ENCODE results near the gene TKT. TPM values are rescaled to one million over a fixed set of nuclear protein-coding genes. Genes with fewer than 3 reads are reported as not detected.

Gene TKT
- total and polyA plus RNA-seq, 2 of the 8 experiments (the other 6 are each of a cell fraction or from before 2014, with no cell fraction given), result 418 to 986 TPM

GRCh38 chr3:53189276-53189675 is 66.5 kb downstream of the TKT start:
- POLR2A ChIA-PET (ENCODE audit: partially characterized antibody), result no interaction called here
- Histone ChIP-seq H3K36me3 (ENCODE audit: control insufficient read depth in 2 of 4, insufficient read depth in 4 of 4, low read length in 3 of 4) (peaks cover 0 to 3% (median 0%) of the 10 kb centered on the region in 4 experiments; a peak in 2 of 8 replicates), H3K4ac (replicated peaks; ENCODE audit: insufficient read length, low read depth, low read length) (no peak overlapping the region), H4K20me1 (replicated peaks in 1 of 2; ENCODE audit: control insufficient read depth in 1 of 2, insufficient read depth in 2 of 2, low read length in 2 of 2) (no peaks in the 10 kb centered on the region), H2AK5ac (ENCODE audit: low read depth, low read length) (no peak overlapping the region), H3K9ac (replicated peaks in 1 of 4; ENCODE audit: extremely low read depth in 1 of 4, low read depth in 3 of 4, low read length in 3 of 4) (no peak overlapping the region), H4K8ac (ENCODE audit: extremely low read depth, insufficient read depth, low read length) (no peak overlapping the region), H3K79me2 (ENCODE audit: control insufficient read depth in 1 of 2, insufficient read depth in 2 of 2, low read length in 2 of 2) (no peaks in the 10 kb centered on the region), H3K4me3 (ENCODE audit: extremely low read depth in 1 of 4, insufficient read depth in 2 of 4, low read depth in 3 of 4, low read length in 4 of 4) (no peak overlapping the region), H3K23me2 (ENCODE audit: low read depth, low read length) (no peaks in the 10 kb centered on the region), H2BK5ac (ENCODE audit: low read depth, low read length) (no peak overlapping the region), H2AFZ (ENCODE audit: low read length) (no peak overlapping the region), H3K23ac (ENCODE audit: insufficient read length) (no peak overlapping the region), H2BK120ac (replicated peaks; ENCODE audit: low read depth, low read length) (no peak overlapping the region), H3K27ac (ENCODE audit: low read depth, low read length) (no peak overlapping the region), H3K27me3 (replicated peaks in 1 of 4; ENCODE audit: control insufficient read depth in 3 of 4, extremely low read depth in 1 of 4, insufficient read depth in 3 of 4, low read length in 3 of 4) (no peaks in the 10 kb centered on the region), H3K4me2 (ENCODE audit: insufficient read depth in 1 of 2, low read depth in 2 of 2, low read length in 2 of 2) (no peak overlapping the region), H4K91ac (replicated peaks; ENCODE audit: insufficient read length, low read length) (no peak overlapping the region), H2BK15ac (ENCODE audit: low read length) (no peak overlapping the region), H3K18ac (ENCODE audit: extremely low read depth, low read length) (no peak overlapping the region), H4K5ac (ENCODE audit: insufficient read length, low read depth, low read length) (no peak overlapping the region), H2BK12ac (ENCODE audit: low read depth, low read length) (no peak overlapping the region), H2BK20ac (ENCODE audit: low read length) (no peak overlapping the region), H3K4me1 (replicated peaks in 1 of 4; ENCODE audit: control insufficient read depth in 3 of 4, insufficient read depth in 4 of 4, low read length in 3 of 4) (peaks cover 0 to 8% (median 6%) of the 10 kb centered on the region in 4 experiments; a peak in 5 of 7 replicates), H3K9me3 (ENCODE audit: insufficient read depth in 2 of 2, low read depth in 1 of 2, low read length in 1 of 2) (no peaks in the 10 kb centered on the region), H3K14ac (ENCODE audit: insufficient read length) (no peak overlapping the region), H3K79me1 (ENCODE audit: low read depth, low read length) (no peaks in the 10 kb centered on the region), H3K56ac (replicated peaks; ENCODE audit: insufficient read length, low read depth, low read length) (no peak overlapping the region)
- FAIRE-seq, result no peak
- WGBS, 2 experiments (ENCODE audit: extremely low coverage in 1 of 2, insufficient coverage in 1 of 2, insufficient read length in 1 of 2, insufficient replicate concordance in 2 of 2, low coverage in 1 of 2, low lambda C conversion rate in 2 of 2, missing lambda C conversion rate in 1 of 2), result 81% methylated on average over 2 of the region's 3 CpGs; no CpG with 5 or more reads in 1 of the 2 experiments
- CTCF ChIA-PET (ENCODE audit: partially characterized antibody), result interaction anchor here (1.0 to 2.8 kb wide), 6 partner anchors 10 to 77 kb away, joined by 3 to 14 read pairs (median 4); partner anchors contain the start of gene RFT1
- DNase-seq (ENCODE audit: low read depth in 1 of 2, low spot score in 2 of 2), result no peak
- TF ChIP-seq ASH2L (IDR thresholded peaks at IDR 0.05; ENCODE audit: low read length) (no peak), SAP30 (IDR thresholded peaks at IDR 0.05; ENCODE audit: insufficient read depth, insufficient replicate concordance, low read length) (no peak), JUND (IDR thresholded peaks at IDR 0.05; ENCODE audit: low read length) (no peak), POLR2A (IDR thresholded peaks at IDR 0.05; ENCODE audit: control extremely low read depth in 1 of 2, low read depth in 2 of 2, low read length in 2 of 2) (no peak), MAX (IDR thresholded peaks at IDR 0.05) (no peak), RAD21 (IDR thresholded peaks at IDR 0.05 in 1 of 2, conservative IDR thresholded peaks at IDR 0.05 in 1 of 2; ENCODE audit: low read depth in 2 of 2, low read length in 2 of 2) (no peak), USF2 (IDR thresholded peaks at IDR 0.05; ENCODE audit: low read length) (no peak), TCF12 (IDR thresholded peaks at IDR 0.05; ENCODE audit: low read depth, low read length) (no peak), RBBP5 (IDR thresholded peaks at IDR 0.05; ENCODE audit: borderline replicate concordance, low read depth, low read length) (no peak), CHD1 (IDR thresholded peaks at IDR 0.05; ENCODE audit: low read depth, low read length) (no peak), JUN (IDR thresholded peaks at IDR 0.05; ENCODE audit: low read depth, low read length) (no peak), TAF7 (optimal IDR thresholded peaks at IDR 0.05; ENCODE audit: borderline replicate concordance, low read depth, low read length) (no peak)

All from H1 (cell line).